ENCODE data around the gene SREBF2. TPM values are rescaled to one million over a fixed set of nuclear protein-coding genes. Genes with fewer than 3 reads are reported as not detected.

SREBF2 gene
- total RNA-seq, 1 donor from 2014 or later, result 129 TPM

- Mint-ChIP-seq H3K9me3 (no peaks in the 10 kb centered on the region), H3K27me3 (ENCODE audit: low read depth) (peaks cover 10% of the 10 kb centered on the region), H3K27ac (no peak overlapping the region), H3K4me1 (peaks cover 7% of the 10 kb centered on the region), H3K4me3 (no peak overlapping the region), H3K36me3 (no peaks in the 10 kb centered on the region)
- DNase-seq (ENCODE audit: low spot score in 2 of 2, unreplicated experiment in 2 of 2), result no peak
- no peak for TF ChIP-seq CTCF (IDR thresholded peaks at IDR 0.05; ENCODE audit: unreplicated experiment)
These were observed 99.4 kb downstream of the SREBF2 start for GRCh38 chr22:41932353-41932752.

- no peak for TF ChIP-seq CTCF (IDR thresholded peaks at IDR 0.05; ENCODE audit: unreplicated experiment)
- Mint-ChIP-seq H3K9me3 (no peaks in the 10 kb centered on the region), H3K27ac (no peak overlapping the region), H3K4me1 (no peaks in the 10 kb centered on the region), H3K36me3 (no peaks in the 10 kb centered on the region), H3K4me3 (no peak overlapping the region), H3K27me3 (ENCODE audit: low read depth) (no peaks in the 10 kb centered on the region)
- no peak for DNase-seq (ENCODE audit: low spot score in 2 of 2, unreplicated experiment in 2 of 2)
These were observed 100.7 kb downstream of the SREBF2 start for GRCh38 chr22:41933411-41934177.

- H3K4me3 Mint-ChIP-seq, result no peak overlapping the region
- TF ChIP-seq CTCF (IDR thresholded peaks at IDR 0.05; ENCODE audit: unreplicated experiment), result no peak
- H3K9me3 Mint-ChIP-seq, result no peaks in the 10 kb centered on the region
- no peak overlapping the region for H3K27ac Mint-ChIP-seq
- DNase-seq (ENCODE audit: low spot score in 2 of 2, unreplicated experiment in 2 of 2), result no peak
- H3K27me3 Mint-ChIP-seq (ENCODE audit: low read depth), result no peaks in the 10 kb centered on the region
- no peaks in the 10 kb centered on the region for H3K4me1 Mint-ChIP-seq
- H3K36me3 Mint-ChIP-seq, result no peaks in the 10 kb centered on the region
These were observed 101.5 kb downstream of the SREBF2 start for GRCh38 chr22:41934284-41935014.

GRCh38 chr22:41935015-41935351 lies 102.1 kb downstream of the SREBF2 start:
- no peak for DNase-seq (ENCODE audit: low spot score in 2 of 2, unreplicated experiment in 2 of 2)
- Mint-ChIP-seq H3K27me3 (ENCODE audit: low read depth) (no peaks in the 10 kb centered on the region), H3K27ac (no peak overlapping the region), H3K9me3 (no peaks in the 10 kb centered on the region), H3K4me3 (no peak overlapping the region), H3K36me3 (no peaks in the 10 kb centered on the region), H3K4me1 (no peaks in the 10 kb centered on the region)
- no peak for TF ChIP-seq CTCF (IDR thresholded peaks at IDR 0.05; ENCODE audit: unreplicated experiment)

GRCh38 chr22:41935509-41935908 lies 102.6 kb downstream of the SREBF2 start:
- Mint-ChIP-seq H3K27me3 (ENCODE audit: low read depth) (no peaks in the 10 kb centered on the region), H3K4me3 (no peak overlapping the region), H3K27ac (no peak overlapping the region), H3K36me3 (no peaks in the 10 kb centered on the region), H3K4me1 (no peaks in the 10 kb centered on the region), H3K9me3 (no peaks in the 10 kb centered on the region)
- no peak for DNase-seq (ENCODE audit: low spot score in 2 of 2, unreplicated experiment in 2 of 2)
- TF ChIP-seq CTCF (IDR thresholded peaks at IDR 0.05; ENCODE audit: unreplicated experiment), result no peak
